Nasal cavity respiratory epithelium epithelial cell of viscerocranial mucosa (primary cell): ENCODE data around the gene TP53RK. TPM values are rescaled to one million over a fixed set of nuclear protein-coding genes. Genes with fewer than 3 reads are reported as not detected.

Experiments
- total RNA-seq: library from RNA; depleted of rRNA; stranded (reverse); fragments of >200 nt; gene quantifications from 2 replicates; pipeline ENCODE4 v1.2.3, GENCODE V29; 2014

TP53RK gene
- total RNA-seq, result 16.5 and 17.4 TPM in 2 replicates

GRCh38 chr20:46689082-46689753 lies at the start of gene TP53RK:
Gene TP53RK, minus strand, starts transcription at chr20:46689444. Its CDS starts 30 bp downstream, at chr20:46689414.

GRCh38 chr20:46709459-46710152 lies 20.4 kb upstream of the TP53RK start, which contains the start of gene SLC2A10:
Gene SLC2A10, plus strand, starts transcription at chr20:46709649. Its CDS starts 88 bp downstream, at chr20:46709737.

DNA sequence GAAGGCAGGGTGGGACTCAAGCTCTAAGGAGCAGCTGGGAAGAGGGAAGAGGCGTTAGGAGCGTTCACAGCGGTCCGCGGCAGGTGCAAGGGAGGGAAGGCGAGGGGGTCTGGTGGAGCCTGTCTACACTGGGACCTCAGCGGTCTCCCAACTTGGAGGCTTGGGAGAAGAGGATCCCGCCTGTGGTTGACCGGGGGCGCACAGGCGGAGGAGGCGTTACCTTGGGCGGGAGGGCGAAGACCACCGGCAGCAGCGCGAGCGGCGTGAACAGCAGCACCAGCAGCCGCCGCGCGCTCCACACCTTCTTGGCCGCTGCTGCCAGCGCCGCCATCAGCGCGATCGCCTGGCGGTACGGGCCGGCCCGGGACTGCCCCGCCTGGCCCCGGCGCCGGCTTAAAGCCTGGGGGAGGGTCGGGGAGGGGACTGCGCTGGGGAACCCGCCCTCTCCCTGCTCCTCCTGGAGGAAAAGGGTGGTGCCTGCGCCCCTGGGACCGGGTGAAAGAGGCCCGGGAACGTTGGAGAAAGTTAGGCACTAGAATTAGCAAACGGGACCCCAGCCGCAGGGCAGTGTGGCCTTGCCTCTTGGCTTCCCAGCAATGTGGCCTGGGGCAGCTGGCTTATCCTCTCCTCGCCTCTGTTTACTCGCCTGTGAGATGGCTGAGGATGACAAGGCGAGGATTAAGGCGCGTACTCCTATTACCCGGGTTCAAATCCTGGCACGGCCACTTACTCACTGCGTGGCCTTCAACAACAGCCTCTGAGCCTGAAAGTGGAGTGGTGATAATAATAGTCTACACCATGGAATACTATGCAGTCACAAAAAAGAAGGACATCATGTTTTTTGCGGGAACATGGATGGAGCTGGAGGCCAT lies 37.9 kb downstream of the TP53RK start, which contains the start of gene SLC13A3:
Gene SLC13A3 (minus strand): TSS at position 369 of the 872 bp plus-strand sequence. CDS start 38 bp downstream, at position 331.

Other genes with a start within 250 kb of the TP53RK start
- gene ZNF334, start 175.9 kb downstream of the TP53RK start, total RNA-seq, result 2.7 and 7.9 TPM in 2 replicates
- gene OCSTAMP, start 138.8 kb downstream of the TP53RK start, total RNA-seq, result not detected in 2 replicates
- gene SLC13A3, start 38.0 kb downstream of the TP53RK start, total RNA-seq, result 3.3 and 3.8 TPM in 2 replicates
- 6.5 and 12.1 TPM in 2 replicates for gene SLC2A10, start 20.2 kb upstream of the TP53RK start, total RNA-seq
- gene EYA2, start 205.4 kb upstream of the TP53RK start, total RNA-seq, result 3.4 and 12.3 TPM in 2 replicates